Measurements from ENCODE around the gene RASA1.

RASA1 gene

DNA sequence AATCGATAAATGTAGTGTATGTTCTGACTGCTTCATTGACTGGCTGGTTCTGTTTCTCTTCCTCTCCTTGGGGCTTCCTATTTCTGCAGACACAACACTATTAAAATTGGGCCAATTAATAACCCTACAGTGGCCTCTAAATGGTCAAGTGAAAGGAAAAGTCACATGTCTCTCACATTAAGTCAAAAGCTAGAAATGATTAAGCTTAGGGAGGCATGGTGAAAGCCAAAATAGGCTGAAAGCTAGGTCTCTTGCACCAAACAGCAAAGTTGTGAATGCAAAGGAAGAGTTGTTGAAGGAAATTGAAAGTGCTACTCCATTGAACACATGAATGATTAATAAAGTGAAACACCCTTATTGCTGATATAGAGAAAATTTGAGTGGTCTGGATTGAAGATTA is 86.8 kb downstream of the RASA1 start:
- H3K4me3 ChIP-seq (ENCODE audit: low read depth, low read length): no peak overlapping the region
- TF ChIP-seq, protein P1, sequence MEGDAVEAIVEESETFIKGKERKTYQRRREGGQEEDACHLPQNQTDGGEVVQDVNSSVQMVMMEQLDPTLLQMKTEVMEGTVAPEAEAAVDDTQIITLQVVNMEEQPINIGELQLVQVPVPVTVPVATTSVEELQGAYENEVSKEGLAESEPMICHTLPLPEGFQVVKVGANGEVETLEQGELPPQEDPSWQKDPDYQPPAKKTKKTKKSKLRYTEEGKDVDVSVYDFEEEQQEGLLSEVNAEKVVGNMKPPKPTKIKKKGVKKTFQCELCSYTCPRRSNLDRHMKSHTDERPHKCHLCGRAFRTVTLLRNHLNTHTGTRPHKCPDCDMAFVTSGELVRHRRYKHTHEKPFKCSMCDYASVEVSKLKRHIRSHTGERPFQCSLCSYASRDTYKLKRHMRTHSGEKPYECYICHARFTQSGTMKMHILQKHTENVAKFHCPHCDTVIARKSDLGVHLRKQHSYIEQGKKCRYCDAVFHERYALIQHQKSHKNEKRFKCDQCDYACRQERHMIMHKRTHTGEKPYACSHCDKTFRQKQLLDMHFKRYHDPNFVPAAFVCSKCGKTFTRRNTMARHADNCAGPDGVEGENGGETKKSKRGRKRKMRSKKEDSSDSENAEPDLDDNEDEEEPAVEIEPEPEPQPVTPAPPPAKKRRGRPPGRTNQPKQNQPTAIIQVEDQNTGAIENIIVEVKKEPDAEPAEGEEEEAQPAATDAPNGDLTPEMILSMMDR (conservative IDR thresholded peaks at IDR 0.05; ENCODE audit: low read depth, low read length): no peak
- no peak for DNase-seq (ENCODE audit: low read depth)

DNA sequence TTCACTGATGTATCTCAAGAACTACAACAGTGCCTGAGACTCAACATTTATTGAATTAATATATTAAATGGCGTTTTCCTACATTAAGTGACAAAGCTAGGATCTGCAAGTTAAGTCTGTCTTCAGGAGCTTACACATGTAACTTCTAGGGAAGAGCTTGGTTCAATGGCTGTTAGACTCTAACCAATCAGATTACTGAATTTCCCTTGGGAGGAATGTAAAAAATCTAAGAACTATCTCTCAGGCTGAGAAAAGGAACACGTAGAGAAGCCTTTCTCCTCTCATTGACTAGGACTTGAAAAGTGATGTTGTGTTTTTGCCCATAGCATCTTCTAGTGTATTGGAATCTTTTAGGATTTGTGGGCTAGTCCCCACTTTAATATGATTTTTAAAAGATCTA is 91.4 kb downstream of the RASA1 start:
- H3K4me3 ChIP-seq (ENCODE audit: low read depth, low read length): no peak overlapping the region
- TF ChIP-seq, protein P1 (conservative IDR thresholded peaks at IDR 0.05; ENCODE audit: low read depth, low read length): no peak
- DNase-seq (ENCODE audit: low read depth): no peak

DNA sequence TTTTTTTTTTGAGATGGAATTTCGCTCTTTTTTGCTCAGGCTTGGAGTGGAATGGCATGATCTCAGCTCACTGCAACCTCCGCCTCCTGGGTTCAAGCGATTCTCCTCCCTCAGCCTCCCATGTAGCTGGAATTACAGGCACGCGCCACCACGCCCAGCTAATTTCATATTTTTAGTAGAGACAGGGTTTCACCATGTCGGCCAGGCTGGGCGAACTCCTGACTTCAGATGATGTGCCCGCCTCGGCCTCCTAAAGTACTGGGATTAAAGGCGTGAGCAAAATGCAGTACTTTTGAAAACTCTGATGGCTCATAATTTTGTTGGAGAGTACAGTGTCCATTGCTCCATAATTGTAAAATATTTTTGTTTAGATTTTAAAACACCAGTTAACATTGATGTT is 92.4 kb downstream of the RASA1 start:
- no peak overlapping the region for H3K4me3 ChIP-seq (ENCODE audit: low read depth, low read length)
- DNase-seq (ENCODE audit: low read depth): no peak
- TF ChIP-seq, protein P1 (conservative IDR thresholded peaks at IDR 0.05; ENCODE audit: low read depth, low read length): no peak

DNA sequence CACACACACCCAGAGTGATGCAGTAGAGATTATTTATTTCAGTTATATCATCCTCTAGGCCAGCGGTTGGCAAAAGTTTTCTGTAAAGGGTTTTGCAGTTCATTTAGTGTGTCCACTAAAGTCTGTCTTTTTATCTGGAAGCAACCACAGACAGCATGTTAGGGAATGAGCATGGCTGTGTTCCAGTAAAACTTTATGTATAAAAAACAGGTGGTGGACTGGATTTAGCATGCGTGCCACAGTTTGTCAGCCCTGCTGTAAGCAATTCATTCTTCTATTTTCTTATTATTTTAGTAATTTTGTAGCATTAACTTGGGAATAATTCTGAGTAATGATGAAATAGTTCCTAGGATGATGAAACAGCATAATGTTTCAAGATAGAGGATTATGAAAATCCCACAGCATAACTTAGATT is 93.4 kb downstream of the RASA1 start:
- H3K4me3 ChIP-seq (ENCODE audit: low read depth, low read length): no peak overlapping the region
- TF ChIP-seq, protein P1 (conservative IDR thresholded peaks at IDR 0.05; ENCODE audit: low read depth, low read length): no peak
- peak; percentile 43 for DNase-seq (ENCODE audit: low read depth)

DNA sequence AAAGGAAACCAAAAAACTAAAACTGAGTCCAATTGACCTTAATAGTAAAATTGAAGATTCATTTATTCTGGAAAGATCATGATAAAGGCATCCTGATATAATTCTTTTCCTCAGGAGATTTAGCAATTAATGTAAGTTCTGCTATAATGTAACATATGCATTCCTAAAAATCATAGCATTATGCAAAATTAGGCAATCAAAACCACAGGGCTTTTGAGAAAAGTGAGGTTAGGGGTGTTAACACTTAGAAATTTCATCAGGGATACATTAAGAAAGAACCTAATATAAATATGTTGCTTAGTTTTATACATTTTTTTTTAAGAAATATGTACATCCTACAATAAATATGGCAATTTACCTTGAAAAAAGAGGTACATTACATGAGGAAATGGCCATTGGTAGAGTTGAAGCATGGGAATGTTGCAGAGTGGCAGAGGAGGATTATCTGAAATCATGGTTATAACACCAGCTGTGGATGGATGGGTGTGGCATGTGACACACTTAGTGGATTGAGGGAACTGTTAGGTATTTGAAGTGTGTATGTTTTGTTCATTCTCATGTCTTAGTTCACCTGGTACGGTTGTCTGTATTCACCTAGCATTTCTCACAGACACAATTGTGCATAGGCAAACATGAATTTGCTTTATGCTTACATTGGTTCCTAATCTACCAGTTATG is 94.0 kb downstream of the RASA1 start:
- TF ChIP-seq, protein P1 (conservative IDR thresholded peaks at IDR 0.05; ENCODE audit: low read depth, low read length): no peak
- DNase-seq (ENCODE audit: low read depth): peak; percentile 16

DNA sequence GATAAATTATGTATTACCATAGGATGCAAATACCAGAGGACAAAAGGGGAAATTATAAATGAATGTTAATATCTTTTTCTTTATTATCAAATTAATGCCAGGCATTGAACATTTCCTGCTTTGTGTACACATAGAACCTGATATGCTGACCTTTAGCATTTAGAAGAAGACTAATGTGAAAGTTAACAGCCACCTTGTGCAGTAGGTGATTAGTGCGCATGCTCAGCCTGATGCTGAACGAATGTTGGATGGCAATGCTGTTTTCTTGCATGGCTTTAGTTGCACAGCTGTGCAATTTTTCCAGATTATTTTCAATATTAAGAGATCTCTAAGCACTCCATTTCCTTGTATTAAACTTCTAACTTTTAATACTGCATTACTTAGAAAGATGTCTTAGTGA is 99.6 kb downstream of the RASA1 start:
- TF ChIP-seq, protein P1 (conservative IDR thresholded peaks at IDR 0.05; ENCODE audit: low read depth, low read length): no peak
- no peak for DNase-seq (ENCODE audit: low read depth)
- H3K4me3 ChIP-seq (ENCODE audit: low read depth, low read length): no peak overlapping the region

More for the DNA sequence above, 94.0 kb downstream of the RASA1 start:
- H3K4me3 ChIP-seq (ENCODE audit: low read depth, low read length): no peak overlapping the region

DNA sequence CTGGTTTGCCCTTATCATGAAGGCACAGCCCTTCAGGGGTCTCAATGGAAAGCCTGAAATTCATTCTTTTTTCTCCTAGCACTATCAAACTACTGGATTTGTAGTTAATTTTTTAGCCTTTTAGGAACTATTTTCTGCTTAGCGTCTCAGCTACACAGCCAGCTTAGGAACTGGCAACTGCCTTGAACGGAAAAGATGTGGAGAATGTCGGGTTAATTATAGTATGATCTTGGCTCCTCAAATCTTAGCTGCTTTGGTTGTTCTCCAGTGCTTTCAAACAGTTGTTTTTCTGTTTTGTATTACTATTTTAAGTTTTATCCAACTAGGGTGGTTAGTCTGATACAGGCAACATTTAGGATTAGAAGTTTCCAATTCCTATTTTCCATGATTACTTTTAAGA is 100.9 kb downstream of the RASA1 start:
- TF ChIP-seq, protein P1 (conservative IDR thresholded peaks at IDR 0.05; ENCODE audit: low read depth, low read length): no peak
- DNase-seq (ENCODE audit: low read depth): no peak

More for the DNA sequence above, 100.9 kb downstream of the RASA1 start:
- H3K4me3 ChIP-seq (ENCODE audit: low read depth, low read length): no peak overlapping the region

All from choroid plexus epithelial cell (primary cell).